ENCODE results near the gene IL33. TPM values are rescaled to one million over a fixed set of nuclear protein-coding genes. Genes with fewer than 3 reads are reported as not detected.
A peak's percentile ranks its signal among the peaks of the same experiment; 100 is the strongest.

The IL33 gene
- total and polyA plus RNA-seq, 8 donors: 42.9 to 151 (median 120) TPM

DNA sequence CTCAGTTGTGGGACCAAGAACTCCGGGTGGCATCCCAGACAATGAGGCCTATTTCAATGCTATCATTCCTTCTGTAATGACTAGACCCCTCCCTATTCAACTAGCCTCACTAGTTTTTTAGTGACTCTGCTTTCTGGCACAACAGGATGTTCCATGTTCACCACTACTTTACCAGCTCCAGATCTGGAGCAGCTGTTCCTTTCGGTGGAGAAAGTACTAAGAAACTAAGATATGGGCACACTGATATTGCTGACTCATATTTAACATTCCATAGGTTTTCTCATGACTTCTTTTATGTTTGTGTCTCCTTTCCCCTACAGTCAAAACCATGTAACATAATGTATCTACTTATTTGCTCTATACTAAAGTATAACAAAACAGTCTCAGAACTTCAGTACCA, 24.1 kb downstream of the IL33 start:
- H3K27ac ChIP-seq: no peak overlapping the region
- no peak overlapping the region for H3K4me3 ChIP-seq
- intact Hi-C loops (cut with DNase I): no loop called here
- H3K9me3 ChIP-seq: no peaks in the 10 kb centered on the region
- H3K4me1 ChIP-seq: no peaks in the 10 kb centered on the region
- no peaks in the 10 kb centered on the region for H3K27me3 ChIP-seq
- TF ChIP-seq, protein P1, sequence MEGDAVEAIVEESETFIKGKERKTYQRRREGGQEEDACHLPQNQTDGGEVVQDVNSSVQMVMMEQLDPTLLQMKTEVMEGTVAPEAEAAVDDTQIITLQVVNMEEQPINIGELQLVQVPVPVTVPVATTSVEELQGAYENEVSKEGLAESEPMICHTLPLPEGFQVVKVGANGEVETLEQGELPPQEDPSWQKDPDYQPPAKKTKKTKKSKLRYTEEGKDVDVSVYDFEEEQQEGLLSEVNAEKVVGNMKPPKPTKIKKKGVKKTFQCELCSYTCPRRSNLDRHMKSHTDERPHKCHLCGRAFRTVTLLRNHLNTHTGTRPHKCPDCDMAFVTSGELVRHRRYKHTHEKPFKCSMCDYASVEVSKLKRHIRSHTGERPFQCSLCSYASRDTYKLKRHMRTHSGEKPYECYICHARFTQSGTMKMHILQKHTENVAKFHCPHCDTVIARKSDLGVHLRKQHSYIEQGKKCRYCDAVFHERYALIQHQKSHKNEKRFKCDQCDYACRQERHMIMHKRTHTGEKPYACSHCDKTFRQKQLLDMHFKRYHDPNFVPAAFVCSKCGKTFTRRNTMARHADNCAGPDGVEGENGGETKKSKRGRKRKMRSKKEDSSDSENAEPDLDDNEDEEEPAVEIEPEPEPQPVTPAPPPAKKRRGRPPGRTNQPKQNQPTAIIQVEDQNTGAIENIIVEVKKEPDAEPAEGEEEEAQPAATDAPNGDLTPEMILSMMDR (IDR thresholded peaks at IDR 0.05): no peak
- ATAC-seq: no peak
- H3K36me3 ChIP-seq: no peaks in the 10 kb centered on the region
- DNase-seq: no peak

GRCh38 chr9:6243746-6244145, 28.1 kb downstream of the IL33 start:
- DNase-seq (no peak), ATAC-seq (peak; percentile 38)
- H3K4me3 ChIP-seq: no peak overlapping the region
- no peaks in the 10 kb centered on the region for H3K9me3 ChIP-seq
- no peaks in the 10 kb centered on the region for H3K36me3 ChIP-seq
- TF ChIP-seq, protein P1 (IDR thresholded peaks at IDR 0.05): no peak
- H3K27ac ChIP-seq: peak overlapping the region in 1 of 2 donors; percentile 13
- H3K4me1 ChIP-seq: no peaks in the 10 kb centered on the region
- H3K27me3 ChIP-seq: no peaks in the 10 kb centered on the region
- intact Hi-C loops (cut with DNase I): no loop called here

DNA sequence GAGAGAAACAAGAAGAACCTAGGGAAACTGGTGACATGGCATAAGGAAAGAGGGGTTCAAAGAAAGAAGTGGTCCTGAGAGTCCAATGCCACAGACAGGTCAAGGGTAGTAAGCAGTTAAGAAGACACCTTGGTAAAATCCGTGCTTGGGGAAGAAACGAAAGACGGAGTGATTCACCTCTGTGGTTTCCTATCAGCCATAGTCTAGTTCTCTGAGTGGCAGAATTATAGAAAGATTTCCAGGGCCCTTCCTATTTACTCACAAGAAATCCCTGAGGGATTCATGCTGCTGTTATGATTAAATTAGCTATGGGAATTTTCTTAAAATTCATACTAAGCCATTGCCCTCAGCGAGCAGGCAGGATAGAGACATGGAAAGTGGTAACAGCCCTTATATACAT, 31.7 kb downstream of the IL33 start:
- no peaks in the 10 kb centered on the region for H3K4me1 ChIP-seq
- H3K36me3 ChIP-seq: no peaks in the 10 kb centered on the region
- no peak overlapping the region for H3K27ac ChIP-seq
- intact Hi-C loops (cut with DNase I): no loop called here
- no peak overlapping the region for H3K4me3 ChIP-seq
- no peaks in the 10 kb centered on the region for H3K9me3 ChIP-seq
- no peaks in the 10 kb centered on the region for H3K27me3 ChIP-seq
- DNase-seq: no peak
- ATAC-seq: no peak
- TF ChIP-seq, protein P1 (IDR thresholded peaks at IDR 0.05): no peak

DNA sequence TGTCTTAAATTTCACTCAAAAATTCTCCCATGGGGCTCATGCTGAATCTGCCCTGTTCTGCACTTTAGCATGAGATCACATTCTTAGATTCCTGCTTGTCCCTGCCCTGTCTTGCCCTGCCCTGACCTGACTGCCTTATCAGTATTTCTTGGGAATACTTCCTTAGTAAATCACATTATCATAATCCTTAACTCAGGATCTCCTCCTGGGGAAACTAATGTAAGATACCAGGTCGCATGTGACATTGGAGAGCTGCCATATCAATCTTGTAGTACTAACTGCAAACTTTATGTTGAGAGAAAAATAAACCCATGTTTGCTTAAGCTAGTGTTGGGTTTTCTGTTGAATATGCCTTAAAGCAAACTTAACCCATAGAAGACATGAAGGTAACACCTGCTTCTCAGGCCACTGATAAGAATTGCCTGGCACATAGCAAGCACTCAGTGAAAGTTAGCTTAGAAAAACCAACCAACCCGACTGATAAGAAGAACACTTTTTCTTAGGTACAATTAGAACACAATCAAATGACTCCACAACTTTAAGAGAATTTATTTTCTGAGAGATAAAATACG, 53.3 kb downstream of the IL33 start:
- no peaks in the 10 kb centered on the region for H3K36me3 ChIP-seq
- H3K4me1 ChIP-seq: peaks cover 0 to 9% of the 10 kb centered on the region in 2 donors
- DNase-seq (no peak), ATAC-seq (peak; percentile 22)
- intact Hi-C loops (cut with DNase I): no loop called here
- TF ChIP-seq, protein P1 (IDR thresholded peaks at IDR 0.05): no peak
- no peak overlapping the region for H3K27ac ChIP-seq
- peaks cover 0 to 2% of the 10 kb centered on the region in 2 donors for H3K9me3 ChIP-seq
- no peak overlapping the region for H3K4me3 ChIP-seq
- H3K27me3 ChIP-seq: no peaks in the 10 kb centered on the region

DNA sequence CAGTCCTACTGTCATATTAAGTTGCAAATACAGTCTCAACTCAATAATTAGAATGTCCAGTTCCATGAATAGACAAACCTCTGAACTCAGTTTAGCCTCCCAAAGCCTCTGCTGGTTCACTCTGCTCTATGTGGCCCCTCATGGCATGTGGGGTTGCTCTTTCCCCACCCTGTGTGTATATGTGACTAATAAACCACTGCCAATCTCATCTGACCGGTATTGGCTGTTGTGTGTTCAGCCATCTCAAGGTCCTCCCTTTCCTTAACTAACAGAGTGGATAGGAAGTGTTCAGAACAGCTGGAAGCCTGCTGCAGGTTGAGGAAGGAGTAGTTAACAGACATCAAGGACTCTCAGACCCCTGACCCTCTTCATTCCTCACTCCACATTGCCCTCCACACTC, 55.3 kb downstream of the IL33 start:
- TF ChIP-seq, protein P1 (IDR thresholded peaks at IDR 0.05): no peak
- peaks cover 0 to 9% of the 10 kb centered on the region in 2 donors for H3K4me1 ChIP-seq
- intact Hi-C loops (cut with DNase I): no loop called here
- ATAC-seq (no peak), DNase-seq (no peak)
- H3K27me3 ChIP-seq: no peaks in the 10 kb centered on the region
- H3K4me3 ChIP-seq: no peak overlapping the region
- H3K9me3 ChIP-seq: no peaks in the 10 kb centered on the region
- H3K27ac ChIP-seq: no peak overlapping the region
- no peaks in the 10 kb centered on the region for H3K36me3 ChIP-seq

Measured in left lung (tissue), 10 donors.